Measurements from ENCODE around the gene KRT23. TPM values are rescaled to one million over a fixed set of nuclear protein-coding genes. Genes with fewer than 3 reads are reported as not detected.

The KRT23 gene
- total RNA-seq, 1 experiment from 2014 or later: not detected

DNA sequence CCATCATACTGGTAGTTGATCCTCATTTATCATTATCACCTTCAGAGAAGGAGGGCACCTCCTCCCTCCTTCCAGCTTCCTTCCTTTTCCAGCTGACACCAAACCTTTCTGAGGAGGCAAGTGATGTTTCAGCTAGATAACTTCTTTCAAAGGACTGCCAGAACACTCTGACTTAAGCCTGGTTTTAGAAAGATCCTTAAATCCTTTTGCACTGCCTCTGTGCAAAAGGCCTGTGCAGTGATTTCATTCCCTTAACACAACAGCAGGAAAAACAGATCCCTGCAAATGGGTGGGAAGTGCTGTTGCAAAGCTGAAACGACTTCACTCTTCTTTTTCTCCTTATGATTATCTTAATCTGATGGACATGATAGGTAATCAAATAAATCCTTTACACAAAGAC lies 7.1 kb upstream of the KRT23 start:
- Histone ChIP-seq H3K14ac (ENCODE audit: insufficient read depth, low read length) (no peak overlapping the region), H3K56ac (ENCODE audit: insufficient read length, low read depth, low read length) (no peak overlapping the region), H2AFZ (ENCODE audit: low read length) (no peak overlapping the region), H4K91ac (ENCODE audit: insufficient read length, low read depth, low read length) (no peak overlapping the region), H3K4ac (ENCODE audit: low read depth, low read length) (no peak overlapping the region), H2BK5ac (ENCODE audit: insufficient read length, low read length) (no peak overlapping the region), H2BK12ac (ENCODE audit: insufficient read length, low read depth, low read length) (no peak overlapping the region), H3K4me1 (ENCODE audit: insufficient read depth, low read length) (no peaks in the 10 kb centered on the region), H3K18ac (ENCODE audit: insufficient read length, low read depth, low read length) (no peak overlapping the region), H4K20me1 (ENCODE audit: control insufficient read depth, insufficient read depth, insufficient read length) (no peaks in the 10 kb centered on the region), H3K79me1 (ENCODE audit: insufficient read depth, low read depth, low read length, poor library complexity, severe bottlenecking) (no peaks in the 10 kb centered on the region), H3K27ac (ENCODE audit: insufficient read length, low read depth, low read length) (no peak overlapping the region), H4K8ac (replicated peaks; ENCODE audit: insufficient read length, low read depth, low read length) (no peak overlapping the region), H2AK5ac (ENCODE audit: insufficient read length, low read length) (no peak overlapping the region), H3T11ph (ENCODE audit: low read length) (no peak overlapping the region), H2BK15ac (ENCODE audit: low read depth, low read length) (no peak overlapping the region), H3K4me2 (ENCODE audit: insufficient read depth, insufficient read length, low read length) (no peak overlapping the region), H2BK120ac (ENCODE audit: low read depth, low read length, poor library complexity, severe bottlenecking) (no peak overlapping the region), H2BK20ac (ENCODE audit: low read depth, low read length, poor library complexity, severe bottlenecking) (no peak overlapping the region), H4K5ac (ENCODE audit: insufficient read length, low read depth, low read length) (no peak overlapping the region), H3K9ac (ENCODE audit: extremely low read depth, insufficient read length, low read length) (no peak overlapping the region), H3K9me3 (ENCODE audit: control insufficient read depth, low read depth, low read length) (no peaks in the 10 kb centered on the region), H3K27me3 (ENCODE audit: insufficient read depth, low read length) (no peaks in the 10 kb centered on the region), H3K23me2 (ENCODE audit: insufficient read length, low read depth, low read length, poor library complexity, severe bottlenecking) (peaks cover 3% of the 10 kb centered on the region), H3K79me2 (ENCODE audit: insufficient read depth, low read length) (no peaks in the 10 kb centered on the region), H3K23ac (ENCODE audit: insufficient read length, low read depth, low read length) (no peak overlapping the region)
- H3K4me3 Mint-ChIP-seq: no peak overlapping the region
- no peaks in the 10 kb centered on the region for H3K36me3 Mint-ChIP-seq (ENCODE audit: insufficient read depth in 1 of 3, low read depth in 3 of 3)
- no peak overlapping the region for H3K27ac Mint-ChIP-seq
- no peak for DNase-seq
- peaks cover 0 to 4% of the 10 kb centered on the region in 2 experiments; a peak in 3 of 5 replicates for H3K9me3 Mint-ChIP-seq
- peaks cover 0 to 9% of the 10 kb centered on the region in 2 experiments; a peak in 2 of 4 replicates for H3K4me1 Mint-ChIP-seq
- TF ChIP-seq, protein P1, sequence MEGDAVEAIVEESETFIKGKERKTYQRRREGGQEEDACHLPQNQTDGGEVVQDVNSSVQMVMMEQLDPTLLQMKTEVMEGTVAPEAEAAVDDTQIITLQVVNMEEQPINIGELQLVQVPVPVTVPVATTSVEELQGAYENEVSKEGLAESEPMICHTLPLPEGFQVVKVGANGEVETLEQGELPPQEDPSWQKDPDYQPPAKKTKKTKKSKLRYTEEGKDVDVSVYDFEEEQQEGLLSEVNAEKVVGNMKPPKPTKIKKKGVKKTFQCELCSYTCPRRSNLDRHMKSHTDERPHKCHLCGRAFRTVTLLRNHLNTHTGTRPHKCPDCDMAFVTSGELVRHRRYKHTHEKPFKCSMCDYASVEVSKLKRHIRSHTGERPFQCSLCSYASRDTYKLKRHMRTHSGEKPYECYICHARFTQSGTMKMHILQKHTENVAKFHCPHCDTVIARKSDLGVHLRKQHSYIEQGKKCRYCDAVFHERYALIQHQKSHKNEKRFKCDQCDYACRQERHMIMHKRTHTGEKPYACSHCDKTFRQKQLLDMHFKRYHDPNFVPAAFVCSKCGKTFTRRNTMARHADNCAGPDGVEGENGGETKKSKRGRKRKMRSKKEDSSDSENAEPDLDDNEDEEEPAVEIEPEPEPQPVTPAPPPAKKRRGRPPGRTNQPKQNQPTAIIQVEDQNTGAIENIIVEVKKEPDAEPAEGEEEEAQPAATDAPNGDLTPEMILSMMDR (conservative IDR thresholded peaks at IDR 0.05): no peak
- no CpG with 5 or more reads among the region's 1 CpG for WGBS (ENCODE audit: extremely low coverage, insufficient read length, low lambda C conversion rate)
- H3K27me3 Mint-ChIP-seq (ENCODE audit: low read depth): no peaks in the 10 kb centered on the region; the same call in none of the 2 replicates

Data from H9 (cell line).